ENCODE results near the gene FOLR2. TPM values are rescaled to one million over a fixed set of nuclear protein-coding genes. Genes with fewer than 3 reads are reported as not detected.

The FOLR2 gene
- total and polyA plus RNA-seq, 2 of the 8 experiments (the other 6 are each of a cell fraction or from before 2014, with no cell fraction given), result not detected

DNA sequence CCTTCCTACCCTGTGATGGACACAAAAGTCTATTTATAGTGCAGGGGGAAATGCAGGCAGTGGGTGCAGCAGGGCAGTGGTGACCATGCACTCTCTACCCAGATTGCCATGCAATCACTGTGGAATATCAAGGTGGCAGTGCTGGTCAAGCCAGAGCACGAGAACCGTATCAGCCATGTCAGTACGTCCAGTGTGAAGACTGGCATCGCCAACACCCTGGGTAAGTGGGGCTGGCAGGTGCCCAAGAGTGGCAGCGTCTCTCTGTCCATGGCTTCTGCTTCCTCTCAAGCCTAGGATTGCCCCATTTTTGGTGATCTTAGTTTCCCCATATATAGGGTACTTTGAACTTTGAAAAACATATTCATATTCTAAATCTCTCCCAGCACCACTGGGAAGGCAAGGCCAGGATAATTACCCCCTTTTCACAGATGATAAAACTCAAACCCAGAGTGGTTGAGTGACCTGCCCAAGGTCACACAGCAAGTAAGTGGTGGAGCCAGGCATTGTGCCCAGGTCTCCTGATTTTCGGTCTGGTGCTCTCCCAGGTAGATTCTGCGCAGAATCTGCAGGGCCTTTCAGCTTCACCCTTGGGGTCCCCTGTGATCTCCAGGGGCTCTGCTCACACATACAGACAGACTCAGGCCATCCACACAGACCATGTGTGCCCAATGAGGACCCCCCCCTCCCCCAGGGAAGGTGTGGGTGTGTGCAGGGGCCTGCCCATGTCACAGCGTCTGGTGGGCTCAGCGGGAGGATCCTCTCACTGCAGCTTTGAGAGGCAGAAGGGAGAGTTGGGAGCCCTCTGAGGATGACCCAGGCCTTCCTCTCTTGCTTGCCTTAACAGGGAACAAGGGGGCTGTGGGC is 15.0 kb downstream of the FOLR2 start:
- Histone ChIP-seq H2AK5ac (ENCODE audit: low read depth, low read length) (no peak overlapping the region), H3K4ac (replicated peaks; ENCODE audit: insufficient read length, low read depth, low read length) (no peak overlapping the region), H3K9ac (replicated peaks in 1 of 4; ENCODE audit: extremely low read depth in 1 of 4, low read depth in 3 of 4, low read length in 3 of 4) (no peak overlapping the region), H3K9me3 (ENCODE audit: insufficient read depth in 2 of 2, low read depth in 1 of 2, low read length in 1 of 2) (no peaks in the 10 kb centered on the region), H3K27ac (ENCODE audit: low read depth, low read length) (no peak overlapping the region), H2BK5ac (ENCODE audit: low read depth, low read length) (no peak overlapping the region), H2AFZ (ENCODE audit: low read length) (no peak overlapping the region), H3K4me3 (ENCODE audit: extremely low read depth in 1 of 4, insufficient read depth in 2 of 4, low read depth in 3 of 4, low read length in 4 of 4) (no peak overlapping the region), H3K14ac (ENCODE audit: insufficient read length) (no peak overlapping the region), H3K4me2 (ENCODE audit: insufficient read depth in 1 of 2, low read depth in 2 of 2, low read length in 2 of 2) (no peak overlapping the region), H4K91ac (replicated peaks; ENCODE audit: insufficient read length, low read length) (no peak overlapping the region), H3K56ac (replicated peaks; ENCODE audit: insufficient read length, low read depth, low read length) (no peak overlapping the region), H2BK120ac (replicated peaks; ENCODE audit: low read depth, low read length) (no peak overlapping the region), H2BK20ac (ENCODE audit: low read length) (no peak overlapping the region), H2BK15ac (ENCODE audit: low read length) (no peak overlapping the region), H3K27me3 (replicated peaks in 1 of 4; ENCODE audit: control insufficient read depth in 3 of 4, extremely low read depth in 1 of 4, insufficient read depth in 3 of 4, low read length in 3 of 4) (no peaks in the 10 kb centered on the region), H3K36me3 (ENCODE audit: control insufficient read depth in 2 of 4, insufficient read depth in 4 of 4, low read length in 3 of 4) (peaks cover 27 to 67% (median 62%) of the 10 kb centered on the region in 4 experiments), H3K79me1 (ENCODE audit: low read depth, low read length) (peaks cover 6% of the 10 kb centered on the region), H3K79me2 (ENCODE audit: control insufficient read depth in 1 of 2, insufficient read depth in 2 of 2, low read length in 2 of 2) (no peaks in the 10 kb centered on the region), H4K8ac (ENCODE audit: extremely low read depth, insufficient read depth, low read length) (no peak overlapping the region), H3K18ac (ENCODE audit: extremely low read depth, low read length) (no peak overlapping the region), H3K23me2 (ENCODE audit: low read depth, low read length) (peaks cover 1% of the 10 kb centered on the region; the same call in 1 of the 2 replicates), H3K23ac (ENCODE audit: insufficient read length) (no peak overlapping the region), H3K4me1 (replicated peaks in 1 of 4; ENCODE audit: control insufficient read depth in 3 of 4, insufficient read depth in 4 of 4, low read length in 3 of 4) (no peaks in the 10 kb centered on the region; a peak in 1 of 7 replicates), H4K5ac (ENCODE audit: insufficient read length, low read depth, low read length) (no peak overlapping the region), H2BK12ac (ENCODE audit: low read depth, low read length) (no peak overlapping the region; the same call in 1 of the 2 replicates), H4K20me1 (replicated peaks in 1 of 2; ENCODE audit: control insufficient read depth in 1 of 2, insufficient read depth in 2 of 2, low read length in 2 of 2) (peaks cover 13 to 22% of the 10 kb centered on the region in 2 experiments)
- FAIRE-seq, result no peak
- 96% methylated on average over 9 of the region's 9 CpGs; no CpG with 5 or more reads in 1 of the 2 experiments for WGBS, 2 experiments (ENCODE audit: extremely low coverage in 1 of 2, insufficient coverage in 1 of 2, insufficient read length in 1 of 2, insufficient replicate concordance in 2 of 2, low coverage in 1 of 2, low lambda C conversion rate in 2 of 2, missing lambda C conversion rate in 1 of 2)
- TF ChIP-seq CEBPB (IDR thresholded peaks at IDR 0.05; ENCODE audit: low read depth, low read length), result no peak
- CTCF ChIA-PET (ENCODE audit: partially characterized antibody), result no interaction called here
- POLR2A ChIA-PET (ENCODE audit: partially characterized antibody), result interaction anchor here (1.3 kb wide), 1 partner anchor 8 kb away, joined by 3 read pairs; no protein-coding TSS in a partner anchor
- DNase-seq (ENCODE audit: low read depth in 1 of 2, low spot score in 2 of 2), result no peak

Measured in H1 (cell line).